Activated CD4-positive, alpha-beta T cell treated with anti-CD3 and anti-CD28 coated beads, Interleukin-2, Interleukin-4, amounts not matched to agents 100 ng/mL and 50 ng/mL, durations not matched to agents 16 hours and 8 hours (primary cell): Measurements from ENCODE around the gene CD6.
A peak's percentile ranks its signal among the peaks of the same experiment; 100 is the strongest.
"Not testable (repeated sequence)": the region's sequence is repeated elsewhere in the genome, so short reads cannot be mapped to it uniquely, and the experiment has no call there.

Experiments used
- DNase-seq: peaks from one replicate; pipeline ENCODE4 v3.0.0-alpha.2; 2020; ENCODE audit warnings: low spot score

The CD6 gene

GRCh38 chr11:61053191-61053590, 81.7 kb downstream of the CD6 start:
- DNase-seq: no peak

GRCh38 chr11:61054513-61054912, 83.0 kb downstream of the CD6 start:
- DNase-seq: peak; percentile 42

GRCh38 chr11:61054927-61055562, 83.6 kb downstream of the CD6 start:
- DNase-seq: peak; percentile 86

- DNase-seq: no peak
Measured at GRCh38 chr11:61055776-61056175, 84.3 kb downstream of the CD6 start.

- no peak for DNase-seq
Measured at GRCh38 chr11:61056571-61056970, 85.1 kb downstream of the CD6 start.

GRCh38 chr11:61056981-61057380, 85.5 kb downstream of the CD6 start:
- no peak for DNase-seq

GRCh38 chr11:61057615-61058014, 86.1 kb downstream of the CD6 start:
- DNase-seq: no peak

GRCh38 chr11:61058583-61059259, 87.2 kb downstream of the CD6 start:
- no peak for DNase-seq

- no peak for DNase-seq
Measured at GRCh38 chr11:61059260-61059752, 87.8 kb downstream of the CD6 start.

- DNase-seq: peak; percentile 97
Measured at GRCh38 chr11:61061081-61061826, 89.8 kb downstream of the CD6 start.

GRCh38 chr11:61062181-61062930, 90.9 kb downstream of the CD6 start:
- DNase-seq: no peak

- DNase-seq: not testable (repeated sequence)
Measured at GRCh38 chr11:61065236-61065635, 93.8 kb downstream of the CD6 start.

GRCh38 chr11:61065955-61066638, 94.6 kb downstream of the CD6 start:
- DNase-seq: peak; percentile 82

GRCh38 chr11:61066645-61067044, 95.2 kb downstream of the CD6 start:
- no peak for DNase-seq

GRCh38 chr11:61067782-61068446, 96.4 kb downstream of the CD6 start:
- DNase-seq: no peak

- DNase-seq: no peak
Measured at GRCh38 chr11:61068581-61068980, 97.1 kb downstream of the CD6 start.

- no peak for DNase-seq
Measured at GRCh38 chr11:61069427-61069826, 97.9 kb downstream of the CD6 start.
